HCEC 1CT (cell line): ENCODE data around the gene IRX3.

Source experiments
- DNase-seq: peaks from one replicate; pipeline ENCODE4 v3.0.0-alpha.2; 2017

Gene IRX3

GRCh38 chr16:54290833-54291655, 4.5 kb upstream of the IRX3 start:
- no peak for DNase-seq

DNA sequence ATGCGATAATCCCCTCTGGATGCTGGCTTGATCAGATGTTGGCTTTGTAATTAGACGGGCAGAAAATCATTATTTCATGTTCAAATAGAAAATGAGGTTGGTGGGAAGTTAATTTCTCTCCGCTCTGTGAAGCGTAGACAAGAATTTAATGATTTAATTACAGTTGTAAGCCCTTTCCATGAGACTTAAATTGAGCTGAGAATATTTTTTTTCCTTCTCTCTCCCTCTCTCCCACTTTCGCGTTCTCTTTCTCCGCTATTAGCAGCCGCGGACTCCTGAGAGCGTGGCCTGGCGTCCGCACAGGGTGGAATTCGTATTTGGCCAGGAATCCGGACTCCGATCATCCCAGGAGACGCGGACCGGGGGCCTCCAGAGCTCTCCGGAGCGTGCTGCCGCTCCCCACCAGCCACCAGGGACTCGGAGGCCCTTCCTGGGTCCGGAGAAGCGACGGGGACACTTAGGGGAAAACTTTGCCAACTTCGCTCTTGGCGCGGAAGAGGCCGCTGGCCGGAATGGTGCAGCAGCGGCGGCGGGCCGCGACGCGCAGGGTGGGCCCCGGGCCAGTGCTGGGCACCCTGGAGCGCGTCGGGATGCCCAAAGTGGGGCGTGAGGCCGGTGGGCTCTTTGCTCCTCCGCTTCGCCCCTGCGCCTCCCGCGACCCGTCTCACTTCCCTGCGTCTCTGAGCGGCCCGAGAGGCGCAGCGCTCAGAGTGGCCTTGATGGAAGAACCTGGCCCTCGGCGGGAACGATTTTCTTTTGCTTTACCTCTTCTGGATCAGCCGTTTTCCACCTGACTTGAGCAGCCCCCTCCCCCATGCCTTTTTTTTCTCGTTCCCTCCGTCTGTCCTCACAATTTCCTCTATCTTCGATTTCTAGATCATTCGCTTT, 3.6 kb upstream of the IRX3 start:
- DNase-seq = no peak

DNA sequence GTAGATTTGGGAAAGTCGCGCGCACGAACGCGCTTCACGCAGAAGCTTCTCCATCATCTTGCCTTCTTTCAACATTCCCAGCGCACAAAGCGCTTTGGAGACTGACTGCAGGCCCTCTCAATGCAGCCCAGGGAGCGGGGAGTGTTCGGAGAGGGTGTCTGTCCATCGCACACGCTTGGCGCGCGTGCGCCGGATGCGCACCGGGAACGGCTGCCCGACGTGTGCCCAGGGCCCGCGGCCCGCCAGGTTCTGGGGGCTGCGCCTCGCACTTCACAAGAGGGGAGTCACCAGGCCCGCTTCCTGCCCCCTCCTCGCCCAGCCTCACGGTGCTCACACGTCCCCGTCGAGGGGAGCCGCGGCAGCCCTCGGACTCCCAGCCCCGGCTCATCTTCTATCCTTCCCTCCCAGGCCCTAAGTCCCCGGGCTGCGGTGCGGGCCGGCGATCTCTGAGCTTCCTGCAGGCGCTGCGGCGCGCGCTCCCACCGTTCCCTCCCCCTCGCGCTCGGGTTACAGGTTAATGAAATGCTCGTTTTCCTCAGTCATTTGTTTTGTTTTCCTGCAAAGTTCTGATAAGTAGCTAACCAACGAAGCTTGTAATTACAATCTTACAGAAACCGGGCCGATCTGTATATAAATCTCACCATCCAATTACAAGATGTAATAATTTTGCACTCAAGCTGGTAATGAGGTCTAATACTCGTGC, 2.8 kb upstream of the IRX3 start:
- DNase-seq = no peak

- no peak for DNase-seq
Measured at GRCh38 chr16:54288835-54289241, 2.3 kb upstream of the IRX3 start.

DNA sequence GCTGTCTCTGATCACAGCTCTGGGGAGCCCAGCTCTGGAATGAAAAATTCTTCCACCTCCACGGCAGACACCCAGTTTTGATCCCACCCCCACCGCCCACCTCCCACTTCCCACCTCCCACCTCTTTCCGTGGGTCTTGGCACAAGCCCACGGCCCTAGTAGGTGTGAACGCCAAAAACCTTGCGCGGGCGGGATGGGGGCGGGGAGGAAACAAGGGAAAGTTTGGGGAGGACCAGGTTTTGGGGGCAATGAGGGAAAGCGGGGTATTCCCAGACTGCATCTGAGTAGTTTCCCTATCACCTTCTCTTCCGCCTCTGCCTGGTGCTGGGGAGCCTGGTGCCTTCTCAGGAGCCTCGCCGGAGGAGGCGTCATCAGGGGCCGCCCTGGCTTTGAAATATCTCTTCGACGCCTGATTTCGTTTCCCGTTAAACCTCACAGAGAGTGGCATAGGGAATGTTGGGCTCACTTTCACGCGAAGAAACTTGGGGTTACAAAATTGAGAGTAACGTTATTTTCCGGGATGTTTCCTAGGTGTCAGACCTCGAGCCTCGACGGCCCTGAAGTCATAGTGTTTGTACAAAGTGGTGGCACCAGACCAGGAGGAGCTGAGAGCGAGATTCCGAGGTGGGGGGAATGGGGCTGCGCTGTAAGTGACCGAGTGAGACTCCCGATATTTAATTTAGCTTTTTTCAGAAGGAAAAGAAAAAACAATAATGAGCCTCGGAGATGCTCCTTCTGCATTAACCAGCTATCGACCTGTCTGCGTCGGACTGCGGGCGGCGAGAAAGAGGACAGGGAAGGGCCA, 1.6 kb upstream of the IRX3 start:
- DNase-seq = no peak

- no peak for DNase-seq
Measured at GRCh38 chr16:54287131-54288029, 793 bp upstream of the IRX3 start.

DNA sequence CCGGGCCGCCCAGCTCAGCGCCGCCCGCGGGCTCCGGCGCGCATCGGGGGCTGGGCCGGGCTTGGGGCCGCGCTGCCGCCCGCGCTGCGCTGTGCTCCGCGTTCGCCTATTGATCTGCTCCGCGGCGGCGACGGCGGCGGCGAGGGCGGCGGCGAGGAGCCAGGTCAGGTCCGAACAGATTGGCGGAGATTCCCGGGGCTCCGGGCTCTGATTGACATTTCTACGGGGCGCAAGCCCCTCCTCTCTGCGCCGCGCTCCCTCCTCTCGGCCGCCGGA, 559 bp downstream of the IRX3 start:
- no peak for DNase-seq

GRCh38 chr16:54285414-54286089, 1.0 kb downstream of the IRX3 start:
- DNase-seq = no peak

DNA sequence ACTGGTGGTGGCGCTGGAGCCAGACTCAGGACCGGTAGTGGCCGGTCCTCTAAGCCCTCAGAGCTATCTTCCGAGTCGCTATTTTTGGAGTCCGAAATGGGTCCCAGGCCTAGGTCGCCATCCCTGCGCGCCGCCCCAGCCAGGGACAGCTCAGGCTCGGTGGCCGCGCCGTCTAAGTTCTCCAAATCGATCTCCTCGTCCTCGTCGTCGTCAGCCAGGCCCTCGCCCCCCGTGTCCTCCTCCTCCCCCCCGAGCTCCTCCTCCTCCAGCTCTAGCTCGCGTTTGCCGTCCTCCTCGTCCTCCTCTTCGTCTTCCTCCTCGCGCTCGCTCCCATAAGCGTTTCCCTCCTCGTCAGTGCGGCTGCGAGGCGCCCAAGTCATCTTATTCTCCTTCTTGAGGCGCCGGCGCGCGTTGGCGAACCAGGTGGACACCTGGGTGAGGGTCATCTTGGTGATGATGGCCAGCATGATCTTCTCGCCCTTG, 1.6 kb downstream of the IRX3 start:
- DNase-seq = no peak

- no peak for DNase-seq
Measured at GRCh38 chr16:54284319-54284930, 2.2 kb downstream of the IRX3 start.

- no peak for DNase-seq
Measured at GRCh38 chr16:54283725-54284318, 2.8 kb downstream of the IRX3 start.

- DNase-seq = no peak
Measured at GRCh38 chr16:54282928-54283724, 3.5 kb downstream of the IRX3 start.

DNA sequence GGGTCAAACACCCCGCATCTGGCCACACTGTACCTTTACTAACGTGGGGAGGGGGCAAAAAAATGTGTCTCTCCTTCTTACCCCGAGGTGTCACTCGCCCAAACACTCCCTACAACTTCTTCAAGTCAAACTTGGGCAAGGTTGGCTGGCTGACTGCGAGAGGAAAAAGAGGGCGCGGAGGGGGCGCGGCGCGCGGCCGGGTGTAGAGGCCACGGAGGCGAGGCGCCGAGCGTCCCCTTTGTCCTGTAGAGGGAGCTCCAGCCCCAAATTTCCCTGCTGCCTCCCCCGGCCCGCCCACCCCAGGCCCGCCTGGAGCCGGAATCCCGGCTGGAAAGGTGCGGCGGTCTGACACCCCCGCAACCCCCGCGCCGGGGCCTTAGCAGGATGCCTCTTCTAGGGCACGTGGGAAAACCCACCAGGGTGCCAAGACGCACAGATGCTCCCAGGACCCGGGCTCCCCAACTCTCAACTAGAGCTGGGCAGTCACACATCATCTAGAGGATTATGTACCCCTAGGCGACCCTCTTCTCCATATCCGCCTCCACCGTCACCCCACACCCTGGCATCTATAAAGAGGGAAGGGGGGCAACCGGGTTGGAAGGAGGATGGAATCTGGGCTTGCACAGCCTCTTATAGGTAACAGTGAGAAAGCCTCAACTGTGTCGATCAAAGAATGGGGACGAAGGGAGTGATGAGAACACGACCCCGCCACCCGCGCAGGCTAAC, 4.2 kb downstream of the IRX3 start:
- DNase-seq = no peak

- DNase-seq = no peak
Measured at GRCh38 chr16:54281535-54282201, 4.9 kb downstream of the IRX3 start.

GRCh38 chr16:54280751-54281150, 5.8 kb downstream of the IRX3 start:
- DNase-seq = no peak

DNA sequence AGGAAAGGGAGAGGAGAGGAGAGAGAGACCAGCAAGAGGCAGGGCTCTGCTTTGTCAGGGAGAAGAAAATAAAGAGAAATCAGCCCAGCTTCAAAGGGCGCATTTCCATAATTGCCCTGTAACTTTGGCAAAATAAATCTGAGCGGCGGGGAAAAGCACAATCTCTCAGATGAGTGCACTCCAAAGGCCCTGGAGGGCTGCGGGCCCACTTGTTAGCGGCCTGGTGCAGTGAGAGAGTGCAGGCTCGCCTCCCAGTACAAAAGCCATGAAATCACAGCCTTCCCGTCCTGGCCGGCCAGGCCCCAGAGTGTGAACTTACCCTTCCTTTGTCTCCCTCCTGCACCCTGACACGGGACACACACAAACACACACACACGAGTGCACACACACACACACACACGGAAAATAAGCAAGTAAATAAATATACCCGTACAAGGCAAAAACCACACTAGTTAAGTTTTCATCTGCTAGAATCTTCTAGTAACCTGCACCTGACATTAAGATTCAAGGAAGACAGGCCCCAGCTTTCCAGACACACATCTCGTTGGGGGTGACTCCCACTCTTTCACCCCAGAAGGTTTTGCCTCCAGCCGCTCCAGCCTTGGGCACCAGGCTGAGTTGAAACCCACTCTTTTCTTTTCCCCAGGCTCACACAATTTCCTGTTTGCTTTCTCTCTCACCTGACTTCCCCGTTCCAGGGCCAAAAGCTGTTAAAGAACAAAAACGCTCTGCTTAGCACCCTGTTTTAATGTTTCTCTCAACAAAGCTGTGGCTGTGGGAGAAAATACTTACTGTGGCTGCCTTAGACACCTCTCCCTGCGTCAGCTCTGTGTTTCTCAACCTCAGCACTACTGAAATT, 8.5 kb downstream of the IRX3 start:
- no peak for DNase-seq

DNA sequence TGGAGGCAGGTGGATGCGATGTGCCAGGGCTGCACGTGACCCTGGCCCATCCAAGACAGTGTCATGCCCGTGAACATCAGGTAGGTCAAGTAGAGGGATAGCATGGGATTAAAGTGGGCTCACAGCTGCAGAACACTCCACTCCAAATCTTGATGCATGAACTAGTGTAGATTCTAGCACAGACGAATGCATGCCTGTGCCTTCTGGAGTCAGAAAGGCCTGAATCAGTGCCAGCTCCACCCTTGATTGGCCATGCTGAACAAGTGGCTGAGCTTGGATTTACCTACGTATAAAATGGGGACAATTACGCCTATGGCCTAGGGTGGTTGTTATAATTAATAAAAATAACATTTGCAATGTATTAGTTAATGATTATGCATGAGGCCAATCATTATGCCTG, 10.6 kb downstream of the IRX3 start:
- no peak for DNase-seq
